ENCODE results near the gene TRAM2. TPM values are rescaled to one million over a fixed set of nuclear protein-coding genes. Genes with fewer than 3 reads are reported as not detected.
A peak's percentile ranks its signal among the peaks of the same experiment; 100 is the strongest.

Gene TRAM2
- total and polyA plus RNA-seq, 2 of the 13 experiments (the other 11 are each of a cell fraction or from before 2014, with no cell fraction given), result 49.1 to 72.5 TPM

DNA sequence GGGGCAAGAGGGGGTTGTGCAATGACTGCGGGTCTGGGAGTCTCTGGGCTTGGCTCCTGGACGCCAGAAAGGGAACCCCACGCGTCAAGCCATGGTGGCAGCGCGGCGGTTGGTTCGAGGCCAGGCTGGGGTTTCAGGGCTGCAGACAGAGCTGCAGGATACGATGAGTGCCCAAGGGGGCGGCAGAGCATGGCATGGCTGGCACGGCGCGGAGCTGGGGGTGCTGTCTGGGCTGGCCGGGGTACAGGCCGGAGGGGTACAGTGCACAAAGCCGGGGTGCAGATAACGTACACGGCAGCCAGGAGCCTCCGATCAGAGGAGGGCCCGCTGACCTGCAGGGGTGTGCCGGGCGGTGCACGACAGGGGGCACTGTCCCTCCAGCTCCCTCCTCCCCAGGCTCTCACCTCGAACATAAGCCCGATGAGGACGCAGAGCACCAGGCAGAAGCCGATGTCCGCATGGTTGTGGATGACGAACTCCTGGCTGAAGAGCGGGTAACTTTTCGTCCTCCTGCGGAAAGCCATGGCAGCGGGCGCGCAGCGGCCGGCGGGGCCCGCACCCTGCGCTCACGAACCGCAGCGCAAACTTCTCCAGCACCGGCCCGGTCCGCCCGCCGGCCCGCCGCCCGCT lies 353 bp downstream of the TRAM2 start (continued):
- TF ChIP-seq ZNF570 (CRISPR knock-in tag; IDR thresholded peaks at IDR 0.05; ENCODE audit: borderline replicate concordance), result no peak
- TF ChIP-seq ZNF790 (CRISPR knock-in tag; IDR thresholded peaks at IDR 0.05; ENCODE audit: borderline replicate concordance), result peak; percentile 37; the same call in 1 of the 2 replicates
- TF ChIP-seq NKX3-1 (CRISPR knock-in tag; IDR thresholded peaks at IDR 0.05), result no peak
- TF ChIP-seq PHB2 (IDR thresholded peaks at IDR 0.05; ENCODE audit: partially characterized antibody), result no peak
- TF ChIP-seq ZNF572 (CRISPR knock-in tag; IDR thresholded peaks at IDR 0.05), result 0 out of 2 replicates have a peak, but pooled peaks have one; percentile 76
- no peak for TF ChIP-seq ZKSCAN8 (CRISPR knock-in tag; IDR thresholded peaks at IDR 0.05; ENCODE audit: borderline replicate concordance)
- no peak for TF ChIP-seq PCBP1 (IDR thresholded peaks at IDR 0.05; ENCODE audit: borderline replicate concordance, low read depth, low read length)
- TF ChIP-seq ZNF451 (CRISPR knock-in tag; IDR thresholded peaks at IDR 0.05), result no peak; the same call in 1 of the 2 replicates
- no peak for TF ChIP-seq ARNT (IDR thresholded peaks at IDR 0.05)
- TF ChIP-seq SRSF1 (optimal IDR thresholded peaks at IDR 0.05; ENCODE audit: low read depth, low read length), result no peak
- TF ChIP-seq ZNF274 (CRISPR knock-in tag; IDR thresholded peaks at IDR 0.05), result peak; percentile 63
- TF ChIP-seq ZNF256 (CRISPR knock-in tag; conservative IDR thresholded peaks at IDR 0.05), result no peak
- no peak for TF ChIP-seq ZNF549 (CRISPR knock-in tag; IDR thresholded peaks at IDR 0.05)
- TF ChIP-seq ZC3H4 (CRISPR knock-in tag; IDR thresholded peaks at IDR 0.05; ENCODE audit: borderline replicate concordance), result no peak
- TF ChIP-seq IKZF4 (CRISPR knock-in tag; IDR thresholded peaks at IDR 0.05; ENCODE audit: borderline replicate concordance, low read depth, not compliant biosample characterization), result no peak
- TF ChIP-seq HNRNPL (IDR thresholded peaks at IDR 0.05; ENCODE audit: low read depth, low read length), result peak; percentile 96
- no peak for TF ChIP-seq ZSCAN9 (CRISPR knock-in tag; IDR thresholded peaks at IDR 0.05; ENCODE audit: borderline replicate concordance)
- TF ChIP-seq EHMT2 (IDR thresholded peaks at IDR 0.05; ENCODE audit: borderline replicate concordance, low read depth, low read length), result no peak
- 0 out of 2 replicates have a peak, but pooled peaks have one; percentile 55 for TF ChIP-seq ZNF775 (CRISPR knock-in tag; IDR thresholded peaks at IDR 0.05; ENCODE audit: borderline replicate concordance)
- TF ChIP-seq RXRB (CRISPR knock-in tag; IDR thresholded peaks at IDR 0.05; ENCODE audit: borderline replicate concordance), result peak; percentile 22; the same call in 1 of the 2 replicates
- TF ChIP-seq, protein P1, sequence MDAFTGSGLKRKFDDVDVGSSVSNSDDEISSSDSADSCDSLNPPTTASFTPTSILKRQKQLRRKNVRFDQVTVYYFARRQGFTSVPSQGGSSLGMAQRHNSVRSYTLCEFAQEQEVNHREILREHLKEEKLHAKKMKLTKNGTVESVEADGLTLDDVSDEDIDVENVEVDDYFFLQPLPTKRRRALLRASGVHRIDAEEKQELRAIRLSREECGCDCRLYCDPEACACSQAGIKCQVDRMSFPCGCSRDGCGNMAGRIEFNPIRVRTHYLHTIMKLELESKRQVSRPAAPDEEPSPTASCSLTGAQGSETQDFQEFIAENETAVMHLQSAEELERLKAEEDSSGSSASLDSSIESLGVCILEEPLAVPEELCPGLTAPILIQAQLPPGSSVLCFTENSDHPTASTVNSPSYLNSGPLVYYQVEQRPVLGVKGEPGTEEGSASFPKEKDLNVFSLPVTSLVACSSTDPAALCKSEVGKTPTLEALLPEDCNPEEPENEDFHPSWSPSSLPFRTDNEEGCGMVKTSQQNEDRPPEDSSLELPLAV (CRISPR knock-in tag; conservative IDR thresholded peaks at IDR 0.05; ENCODE audit: low read depth), result no peak
- TF ChIP-seq AHDC1 (CRISPR knock-in tag; IDR thresholded peaks at IDR 0.05; ENCODE audit: borderline replicate concordance), result peak; percentile 13; the same call in 1 of the 2 replicates
- TF ChIP-seq ZNF556 (CRISPR knock-in tag; IDR thresholded peaks at IDR 0.05; ENCODE audit: borderline replicate concordance), result 0 out of 2 replicates have a peak, but pooled peaks have one; percentile 74
- no peak for TF ChIP-seq ZNF841 (CRISPR knock-in tag; IDR thresholded peaks at IDR 0.05; ENCODE audit: borderline replicate concordance)

Measured in HepG2 (cell line).